ENCODE results near the gene LCE1F. TPM values are rescaled to one million over a fixed set of nuclear protein-coding genes. Genes with fewer than 3 reads are reported as not detected.

Gene LCE1F
- total RNA-seq, 1 donor from 2014 or later: not detected

- H3K4me3 ChIP-seq: no peak overlapping the region
- TF ChIP-seq POLR2A (IDR thresholded peaks at IDR 0.05) (no peak), POLR2AphosphoS5 (IDR thresholded peaks at IDR 0.05; ENCODE audit: insufficient read depth in 1 of 2, low read depth in 1 of 2) (no peak)
- TF ChIP-seq, protein P1, sequence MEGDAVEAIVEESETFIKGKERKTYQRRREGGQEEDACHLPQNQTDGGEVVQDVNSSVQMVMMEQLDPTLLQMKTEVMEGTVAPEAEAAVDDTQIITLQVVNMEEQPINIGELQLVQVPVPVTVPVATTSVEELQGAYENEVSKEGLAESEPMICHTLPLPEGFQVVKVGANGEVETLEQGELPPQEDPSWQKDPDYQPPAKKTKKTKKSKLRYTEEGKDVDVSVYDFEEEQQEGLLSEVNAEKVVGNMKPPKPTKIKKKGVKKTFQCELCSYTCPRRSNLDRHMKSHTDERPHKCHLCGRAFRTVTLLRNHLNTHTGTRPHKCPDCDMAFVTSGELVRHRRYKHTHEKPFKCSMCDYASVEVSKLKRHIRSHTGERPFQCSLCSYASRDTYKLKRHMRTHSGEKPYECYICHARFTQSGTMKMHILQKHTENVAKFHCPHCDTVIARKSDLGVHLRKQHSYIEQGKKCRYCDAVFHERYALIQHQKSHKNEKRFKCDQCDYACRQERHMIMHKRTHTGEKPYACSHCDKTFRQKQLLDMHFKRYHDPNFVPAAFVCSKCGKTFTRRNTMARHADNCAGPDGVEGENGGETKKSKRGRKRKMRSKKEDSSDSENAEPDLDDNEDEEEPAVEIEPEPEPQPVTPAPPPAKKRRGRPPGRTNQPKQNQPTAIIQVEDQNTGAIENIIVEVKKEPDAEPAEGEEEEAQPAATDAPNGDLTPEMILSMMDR (IDR thresholded peaks at IDR 0.05): no peak
- H3K27ac ChIP-seq: no peak overlapping the region
Measured at GRCh38 chr1:152758636-152759035, 16.3 kb upstream of the LCE1F start.

DNA sequence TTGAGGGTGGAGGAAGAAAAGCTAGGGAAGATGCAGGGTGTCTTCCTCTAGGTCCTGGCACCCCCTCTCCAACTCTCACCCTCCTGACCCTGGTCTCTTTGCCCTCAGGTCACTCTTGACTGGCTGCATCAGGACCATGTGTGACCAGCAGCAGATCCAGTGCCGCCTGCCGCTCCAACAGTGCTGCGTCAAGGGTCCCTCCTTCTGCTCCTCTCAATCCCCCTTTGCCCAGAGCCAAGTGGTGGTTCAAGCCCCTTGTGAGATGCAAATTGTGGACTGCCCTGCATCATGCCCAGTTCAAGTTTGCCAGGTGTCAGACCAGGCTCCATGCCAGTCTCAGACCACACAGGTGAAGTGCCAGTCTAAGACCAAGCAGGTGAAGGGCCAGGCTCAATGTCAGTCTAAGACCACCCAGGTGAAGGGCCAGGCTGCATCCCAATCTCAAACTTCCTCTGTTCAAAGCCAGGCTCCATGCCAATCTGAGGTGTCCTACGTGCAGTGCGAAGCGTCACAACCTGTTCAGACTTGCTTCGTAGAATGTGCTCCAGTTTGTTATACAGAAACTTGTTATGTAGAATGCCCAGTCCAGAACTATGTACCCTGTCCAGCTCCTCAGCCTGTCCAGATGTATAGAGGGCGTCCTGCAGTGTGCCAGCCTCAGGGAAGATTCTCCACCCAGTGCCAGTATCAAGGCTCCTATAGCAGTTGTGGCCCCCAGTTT, 15.3 kb upstream of the LCE1F start:
- no peak overlapping the region for H3K27ac ChIP-seq
- no peaks in the 10 kb centered on the region for H3K9me3 ChIP-seq
- intact Hi-C loops (cut with DNase I): no loop called here
- no peaks in the 10 kb centered on the region for H3K4me1 ChIP-seq
- no peaks in the 10 kb centered on the region for H3K27me3 ChIP-seq
- no peaks in the 10 kb centered on the region for H3K36me3 ChIP-seq
- TF ChIP-seq, protein P1 (IDR thresholded peaks at IDR 0.05): no peak
- TF ChIP-seq POLR2A (IDR thresholded peaks at IDR 0.05): no peak
- no peak for TF ChIP-seq POLR2AphosphoS5 (IDR thresholded peaks at IDR 0.05; ENCODE audit: insufficient read depth in 1 of 2, low read depth in 1 of 2)
- DNase-seq (ENCODE audit: extremely low spot score in 2 of 2): no peak
- H3K4me3 ChIP-seq: no peak overlapping the region

More at GRCh38 chr1:152758636-152759035, 16.3 kb upstream of the LCE1F start:
- no peak for DNase-seq (ENCODE audit: extremely low spot score in 2 of 2)
- no peaks in the 10 kb centered on the region for H3K27me3 ChIP-seq
- no peaks in the 10 kb centered on the region for H3K36me3 ChIP-seq
- no peaks in the 10 kb centered on the region for H3K4me1 ChIP-seq
- intact Hi-C loops (cut with DNase I): no loop called here
- no peaks in the 10 kb centered on the region for H3K9me3 ChIP-seq

DNA sequence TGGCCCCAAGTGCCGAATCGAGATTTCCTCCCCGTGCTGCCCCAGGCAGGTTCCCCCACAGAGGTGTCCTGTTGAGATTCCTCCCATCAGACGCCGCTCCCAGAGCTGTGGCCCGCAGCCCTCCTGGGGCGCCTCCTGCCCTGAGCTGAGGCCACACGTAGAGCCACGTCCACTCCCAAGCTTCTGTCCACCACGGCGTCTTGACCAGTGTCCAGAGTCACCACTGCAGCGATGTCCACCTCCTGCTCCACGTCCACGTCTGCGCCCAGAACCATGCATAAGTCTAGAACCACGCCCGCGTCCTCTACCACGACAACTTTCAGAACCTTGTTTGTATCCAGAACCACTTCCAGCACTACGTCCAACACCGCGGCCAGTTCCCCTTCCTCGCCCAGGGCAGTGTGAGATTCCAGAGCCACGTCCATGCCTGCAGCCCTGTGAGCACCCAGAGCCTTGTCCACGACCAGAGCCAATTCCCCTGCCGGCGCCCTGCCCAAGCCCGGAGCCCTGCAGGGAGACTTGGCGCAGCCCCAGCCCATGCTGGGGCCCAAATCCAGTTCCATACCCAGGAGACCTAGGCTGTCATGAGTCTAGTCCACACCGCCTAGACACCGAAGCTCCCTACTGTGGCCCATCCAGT, 14.3 kb upstream of the LCE1F start:
- DNase-seq (ENCODE audit: extremely low spot score in 2 of 2): no peak
- H3K4me1 ChIP-seq: no peaks in the 10 kb centered on the region
- H3K4me3 ChIP-seq: no peak overlapping the region
- intact Hi-C loops (cut with DNase I): no loop called here
- H3K27me3 ChIP-seq: no peaks in the 10 kb centered on the region
- no peaks in the 10 kb centered on the region for H3K9me3 ChIP-seq
- H3K36me3 ChIP-seq: no peaks in the 10 kb centered on the region
- H3K27ac ChIP-seq: no peak overlapping the region
- TF ChIP-seq, protein P1 (IDR thresholded peaks at IDR 0.05): no peak
- no peak for TF ChIP-seq POLR2AphosphoS5 (IDR thresholded peaks at IDR 0.05; ENCODE audit: insufficient read depth in 1 of 2, low read depth in 1 of 2)
- TF ChIP-seq POLR2A (IDR thresholded peaks at IDR 0.05): no peak

GRCh38 chr1:152761609-152762213, 13.2 kb upstream of the LCE1F start:
- Histone ChIP-seq H3K4me3 (no peak overlapping the region), H3K36me3 (no peaks in the 10 kb centered on the region), H3K4me1 (no peaks in the 10 kb centered on the region), H3K9me3 (no peaks in the 10 kb centered on the region), H3K27ac (no peak overlapping the region), H3K27me3 (no peaks in the 10 kb centered on the region)
- intact Hi-C loops (cut with DNase I): no loop called here
- TF ChIP-seq, protein P1 (IDR thresholded peaks at IDR 0.05): no peak
- peak in 1 of 2 donors; percentile 34 for TF ChIP-seq POLR2AphosphoS5 (IDR thresholded peaks at IDR 0.05; ENCODE audit: insufficient read depth in 1 of 2, low read depth in 1 of 2)
- TF ChIP-seq POLR2A (IDR thresholded peaks at IDR 0.05): no peak
- no peak for DNase-seq (ENCODE audit: extremely low spot score in 2 of 2)
